Body of pancreas (tissue), 4 donors: ENCODE results near the gene CCND1. TPM values are rescaled to one million over a fixed set of nuclear protein-coding genes. Genes with fewer than 3 reads are reported as not detected.

Experiments used
- ATAC-seq: fragments of 150-250 bp; one replicate; pipeline ENCODE4 v1.9.1; 2016
- DNase-seq, 4 donors: peaks; one replicate each; pipeline ENCODE4 v3.0.0-alpha.2; 2019
- H3K27ac ChIP-seq, 4 donors: fragments of 200-600 bp; sonication (generic); 1 replicate in 3 of 4; 2 replicates in 1 of 4; pipeline versions ENCODE4 v1.5.1 to v1.6.1; 2016 to 2019; ENCODE audit warnings: mild to moderate bottlenecking in 1 of 4, mixed read lengths in 1 of 4, moderate library complexity in 1 of 4
- H3K27me3 ChIP-seq, 2 donors: fragments of 200-600 bp; sonication (generic); one replicate each; pipeline ENCODE4 v1.6.0; 2016; ENCODE audit warnings: mild to moderate bottlenecking in 1 of 2
- H3K36me3 ChIP-seq, 2 donors: fragments of 200-600 bp; sonication (generic); replicated peaks in 1 of 2; 2 replicates each; pipeline ENCODE4 v1.5.1; 2016; ENCODE audit warnings: low read depth in 2 of 2; ENCODE audit not compliant: insufficient read depth in 1 of 2
- H3K4me1 ChIP-seq: fragments of 200-600 bp; sonication (generic); one replicate; pipeline ENCODE4 v1.6.0; 2016
- H3K4me3 ChIP-seq, 2 donors: fragments of 200-600 bp; sonication (generic); 1 replicate in 1 of 2; 2 replicates in 1 of 2; pipeline ENCODE4 v1.5.1; 2016 to 2019
- H3K9me3 ChIP-seq, 3 donors: fragments of 200-600 bp; sonication (generic); 1 replicate in 2 of 3; 2 replicates in 1 of 3; pipeline ENCODE4 v1.5.1; 2016
- CTCF ChIP-seq, 7 experiments: fragments of 450-650 bp in 4 of 7; fragments of 200-600 bp in 3 of 7; sonication (generic) in 3 of 7; IDR thresholded peaks; one replicate each; pipeline ENCODE4 v1.5.1; 2016 to 2019; ENCODE audit warnings: antibody characterized with exemption in 7 of 7
- POLR2A ChIP-seq, 3 donors: fragments of 450-650 bp; IDR thresholded peaks; one replicate each; pipeline ENCODE4 v1.6.1; 2016; ENCODE audit warnings: antibody characterized with exemption in 3 of 3, mild to moderate bottlenecking in 2 of 3
- WGBS, 2 donors: methylation state at CpG; one replicate each; pipeline ENCODE4 v1.1.5; 2017; 5-methylcytosine and 5-hydroxymethylcytosine counted together
- intact Hi-C: fragments of 100-400 bp; cut with DNase I; formaldehyde crosslinking; loops from one replicate; pipeline ENCODE4 v1.15.1; 2023
- total RNA-seq, 2 donors: library from RNA; depleted of rRNA; stranded (reverse); fragments of >200 nt; gene quantifications; one replicate each; pipeline ENCODE4 v1.1.0, GENCODE V29; 2016

Gene CCND1
- total RNA-seq, 2 donors from 2014 or later: 90.3 to 201 TPM

GRCh38 chr11:69647390-69647748 is 6.4 kb downstream of the CCND1 start:
- WGBS, 2 donors: 79 to 87% methylated on average over 5 to 11 of the region's 11 CpGs
- Histone ChIP-seq H3K9me3 (no peaks in the 10 kb centered on the region), H3K4me1 (peaks cover 39% of the 10 kb centered on the region), H3K4me3 (no peak overlapping the region), H3K27me3 (no peaks in the 10 kb centered on the region), H3K27ac (peak overlapping the region in 3 of 4 donors; percentile 2 to 79 (median 57)), H3K36me3 (peaks cover 0 to 2% of the 10 kb centered on the region in 2 donors)
- intact Hi-C loops: loop anchor here (5.0 kb wide), 1 partner anchor 545 kb away; no protein-coding TSS in a partner anchor
- DNase-seq (no peak), ATAC-seq (no peak)
- no peak for TF ChIP-seq CTCF (IDR thresholded peaks at IDR 0.05)
- no peak for TF ChIP-seq POLR2A (IDR thresholded peaks at IDR 0.05)

- intact Hi-C loops: loop anchor here (5.0 kb wide), 1 partner anchor 546 kb away; no protein-coding TSS in a partner anchor
- H3K36me3 ChIP-seq: peaks cover 0 to 2% of the 10 kb centered on the region in 2 donors
These were observed 7.0 kb downstream of the CCND1 start for GRCh38 chr11:69647761-69648497.

GRCh38 chr11:69648679-69649575 is 8.0 kb downstream of the CCND1 start:
- Histone ChIP-seq H3K36me3 (peaks cover 0 to 2% of the 10 kb centered on the region in 2 donors), H3K9me3 (no peaks in the 10 kb centered on the region), H3K27me3 (no peaks in the 10 kb centered on the region), H3K4me3 (no peak overlapping the region), H3K27ac (peak overlapping the region in 1 of 4 donors; percentile 34), H3K4me1 (peaks cover 25% of the 10 kb centered on the region)
- no peak for ATAC-seq
- WGBS, 2 donors: 75 to 76% methylated on average over 24 to 37 of the region's 37 CpGs
- TF ChIP-seq CTCF (IDR thresholded peaks at IDR 0.05) (no peak), POLR2A (IDR thresholded peaks at IDR 0.05) (no peak)
- no peak for DNase-seq
- intact Hi-C loops: loop anchor here (5.0 kb wide), 1 partner anchor 547 kb away; no protein-coding TSS in a partner anchor

More at GRCh38 chr11:69647761-69648497, 7.0 kb downstream of the CCND1 start:
- H3K27ac ChIP-seq: peak overlapping the region in 1 of 4 donors; percentile 34
- no peaks in the 10 kb centered on the region for H3K27me3 ChIP-seq
- H3K9me3 ChIP-seq: no peaks in the 10 kb centered on the region
- no peak for TF ChIP-seq CTCF (IDR thresholded peaks at IDR 0.05)
- no peak for TF ChIP-seq POLR2A (IDR thresholded peaks at IDR 0.05)
- H3K4me3 ChIP-seq: no peak overlapping the region
- ATAC-seq: no peak
- 73 to 82% methylated on average over 20 to 26 of the region's 28 CpGs for WGBS, 2 donors
- no peak for DNase-seq
- H3K4me1 ChIP-seq: peaks cover 35% of the 10 kb centered on the region

- Histone ChIP-seq H3K36me3 (peaks cover 0 to 2% of the 10 kb centered on the region in 2 donors), H3K4me1 (peaks cover 25% of the 10 kb centered on the region), H3K9me3 (no peaks in the 10 kb centered on the region), H3K27ac (peak overlapping the region in 1 of 4 donors; percentile 34), H3K4me3 (no peak overlapping the region), H3K27me3 (no peaks in the 10 kb centered on the region)
- 82 to 88% methylated on average over 3 to 10 of the region's 10 CpGs for WGBS, 2 donors
- no peak for DNase-seq
- TF ChIP-seq POLR2A (IDR thresholded peaks at IDR 0.05): no peak
- TF ChIP-seq CTCF (IDR thresholded peaks at IDR 0.05): no peak
- intact Hi-C loops: loop anchor here (5.0 kb wide), 1 partner anchor 547 kb away; no protein-coding TSS in a partner anchor
- ATAC-seq: no peak
These were observed 8.6 kb downstream of the CCND1 start for GRCh38 chr11:69649576-69649900.
